Measurements from ENCODE around the gene MYH3. TPM values are rescaled to one million over a fixed set of nuclear protein-coding genes. Genes with fewer than 3 reads are reported as not detected.
A peak's percentile ranks its signal among the peaks of the same experiment; 100 is the strongest.

The MYH3 gene
- total RNA-seq, 1 experiment from 2014 or later = 4.1 TPM

- H3K27ac ChIP-seq (ENCODE audit: low read length) = no peak overlapping the region
- intact Hi-C loops (cut with micrococcal nuclease) = no loop called here
- H3K27me3 ChIP-seq (ENCODE audit: low read length) = no peaks in the 10 kb centered on the region
- H3K4me3 ChIP-seq (ENCODE audit: low read length) = no peak overlapping the region
- H3K79me2 ChIP-seq (ENCODE audit: low read length) = peaks cover 16% of the 10 kb centered on the region; the same call in 1 of the 2 replicates
- no peaks in the 10 kb centered on the region; the same call in 1 of the 2 replicates for H4K20me1 ChIP-seq (ENCODE audit: low read length)
- no peaks in the 10 kb centered on the region for H3F3A ChIP-seq (ENCODE audit: low read length, unreplicated experiment)
- no peaks in the 10 kb centered on the region for H3K9me2 ChIP-seq (replicated peaks; ENCODE audit: low read length)
- no peak overlapping the region for H3K9ac ChIP-seq (ENCODE audit: low read length)
- CTCF ChIA-PET = no interaction called here
- no peak for TF ChIP-seq EZH2 (IDR thresholded peaks at IDR 0.05; ENCODE audit: low read length, unreplicated experiment)
- no peak for TF ChIP-seq EZH2phosphoT487 (IDR thresholded peaks at IDR 0.05; ENCODE audit: borderline replicate concordance, low read length)
- TF ChIP-seq CTCF (conservative IDR thresholded peaks at IDR 0.05; ENCODE audit: low read depth, low read length) = peak; percentile 62
- no peak overlapping the region for H2AFZ ChIP-seq (ENCODE audit: low read length)
- no peak for ATAC-seq
- no peaks in the 10 kb centered on the region for H3K4me1 ChIP-seq (ENCODE audit: insufficient read depth, low read length)
- BruUV-seq (replicated peaks) = no TSS peak
- H3K36me3 ChIP-seq (ENCODE audit: low read depth, low read length) = peaks cover 49% of the 10 kb centered on the region
- POLR2A ChIA-PET (ENCODE audit: unreplicated experiment) = no interaction called here
- no peaks in the 10 kb centered on the region for H3K9me3 ChIP-seq (ENCODE audit: low read length)
- DNase-seq = peak; percentile 33
- no peak overlapping the region for H3K4me2 ChIP-seq (ENCODE audit: low read length)
These were observed 26.7 kb upstream of the MYH3 start for GRCh38 chr17:10683853-10684252.

DNA sequence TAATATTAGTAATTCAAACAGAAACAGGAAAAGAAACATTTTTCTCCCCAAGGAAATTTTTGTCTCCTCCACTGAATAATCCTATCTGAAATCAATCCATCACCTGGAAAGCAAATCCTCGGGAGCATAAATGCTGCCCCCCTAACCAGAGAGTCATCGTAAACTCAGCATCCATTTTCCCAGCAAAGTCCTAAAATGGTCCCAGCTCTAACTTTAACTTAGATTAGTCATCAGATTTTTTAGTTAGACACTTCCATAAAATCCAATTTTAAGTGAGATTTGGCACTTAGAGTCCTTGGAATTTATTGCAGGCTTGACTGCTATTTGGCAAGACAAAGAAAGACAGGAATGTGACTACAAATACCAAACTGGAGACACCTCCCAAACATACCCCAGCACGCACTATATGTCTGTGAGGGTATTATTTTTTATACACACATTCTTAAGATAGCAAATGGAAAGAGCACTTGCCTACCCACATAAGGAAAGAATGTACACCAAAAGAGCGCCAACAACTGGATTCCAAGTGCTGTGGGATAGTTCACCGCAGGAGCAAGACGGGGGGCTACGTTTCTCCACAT lies 24.8 kb upstream of the MYH3 start:
- no TSS peak for BruUV-seq (replicated peaks)
- no peak for TF ChIP-seq CTCF (conservative IDR thresholded peaks at IDR 0.05; ENCODE audit: low read depth, low read length)
- TF ChIP-seq EZH2phosphoT487 (IDR thresholded peaks at IDR 0.05; ENCODE audit: borderline replicate concordance, low read length) = no peak
- no peak for TF ChIP-seq EZH2 (IDR thresholded peaks at IDR 0.05; ENCODE audit: low read length, unreplicated experiment)
- Histone ChIP-seq H3F3A (ENCODE audit: low read length, unreplicated experiment) (no peaks in the 10 kb centered on the region), H3K4me2 (ENCODE audit: low read length) (no peak overlapping the region), H3K9me2 (replicated peaks; ENCODE audit: low read length) (no peaks in the 10 kb centered on the region), H3K9ac (ENCODE audit: low read length) (no peak overlapping the region), H3K9me3 (ENCODE audit: low read length) (no peaks in the 10 kb centered on the region), H3K36me3 (ENCODE audit: low read depth, low read length) (peaks cover 52% of the 10 kb centered on the region), H3K27ac (ENCODE audit: low read length) (no peak overlapping the region), H3K79me2 (ENCODE audit: low read length) (no peaks in the 10 kb centered on the region), H3K27me3 (ENCODE audit: low read length) (no peaks in the 10 kb centered on the region), H3K4me1 (ENCODE audit: insufficient read depth, low read length) (no peaks in the 10 kb centered on the region), H3K4me3 (ENCODE audit: low read length) (no peak overlapping the region), H2AFZ (ENCODE audit: low read length) (no peak overlapping the region), H4K20me1 (ENCODE audit: low read length) (no peaks in the 10 kb centered on the region)
- POLR2A ChIA-PET (ENCODE audit: unreplicated experiment) = no interaction called here
- CTCF ChIA-PET = no interaction called here
- ATAC-seq (no peak), DNase-seq (no peak)
- intact Hi-C loops (cut with micrococcal nuclease) = no loop called here

GRCh38 chr17:10674704-10675103 lies 17.6 kb upstream of the MYH3 start:
- Histone ChIP-seq H3K4me2 (ENCODE audit: low read length) (no peak overlapping the region), H3K36me3 (ENCODE audit: low read depth, low read length) (peaks cover 7% of the 10 kb centered on the region; the same call in 1 of the 2 replicates), H3K9me3 (ENCODE audit: low read length) (no peaks in the 10 kb centered on the region), H3K9me2 (replicated peaks; ENCODE audit: low read length) (no peaks in the 10 kb centered on the region), H3K4me3 (ENCODE audit: low read length) (no peak overlapping the region), H3F3A (ENCODE audit: low read length, unreplicated experiment) (no peaks in the 10 kb centered on the region), H3K27ac (ENCODE audit: low read length) (no peak overlapping the region), H4K20me1 (ENCODE audit: low read length) (no peaks in the 10 kb centered on the region), H2AFZ (ENCODE audit: low read length) (no peak overlapping the region), H3K9ac (ENCODE audit: low read length) (no peak overlapping the region), H3K27me3 (ENCODE audit: low read length) (no peaks in the 10 kb centered on the region), H3K79me2 (ENCODE audit: low read length) (no peaks in the 10 kb centered on the region), H3K4me1 (ENCODE audit: insufficient read depth, low read length) (no peaks in the 10 kb centered on the region)
- intact Hi-C loops (cut with micrococcal nuclease) = no loop called here
- TF ChIP-seq EZH2phosphoT487 (IDR thresholded peaks at IDR 0.05; ENCODE audit: borderline replicate concordance, low read length) (no peak), EZH2 (IDR thresholded peaks at IDR 0.05; ENCODE audit: low read length, unreplicated experiment) (no peak), CTCF (conservative IDR thresholded peaks at IDR 0.05; ENCODE audit: low read depth, low read length) (no peak)
- BruUV-seq (replicated peaks) = no TSS peak
- ATAC-seq = no peak
- ChIA-PET POLR2A (ENCODE audit: unreplicated experiment) (no interaction called here), CTCF (no interaction called here)
- DNase-seq = no peak
